ENCODE measurements around the gene ZNRF3.
"Not testable (repeated sequence)": the region's sequence is repeated elsewhere in the genome, so short reads cannot be mapped to it uniquely, and the experiment has no call there.

Gene ZNRF3

DNA sequence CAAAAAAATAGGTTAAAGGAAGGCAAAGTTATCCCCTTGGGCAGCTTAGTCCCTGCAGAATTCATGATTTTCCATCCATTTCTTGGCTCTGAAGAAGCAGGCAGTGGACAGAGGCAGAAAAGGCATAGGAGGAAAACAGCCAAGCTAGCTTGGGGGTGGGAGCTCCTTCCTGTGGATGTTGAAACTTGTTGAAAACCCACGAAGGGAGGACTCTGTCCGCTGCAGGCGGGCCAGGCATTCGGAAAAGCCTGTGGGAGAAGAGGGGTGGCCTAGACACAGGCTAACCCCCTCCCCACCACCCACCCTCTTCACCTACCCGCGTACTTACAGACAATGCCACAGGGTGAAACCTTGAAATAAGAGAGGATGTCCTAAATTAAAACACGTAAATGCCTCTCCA lies 106.1 kb downstream of the ZNRF3 start:
- DNase-seq, result no peak

DNA sequence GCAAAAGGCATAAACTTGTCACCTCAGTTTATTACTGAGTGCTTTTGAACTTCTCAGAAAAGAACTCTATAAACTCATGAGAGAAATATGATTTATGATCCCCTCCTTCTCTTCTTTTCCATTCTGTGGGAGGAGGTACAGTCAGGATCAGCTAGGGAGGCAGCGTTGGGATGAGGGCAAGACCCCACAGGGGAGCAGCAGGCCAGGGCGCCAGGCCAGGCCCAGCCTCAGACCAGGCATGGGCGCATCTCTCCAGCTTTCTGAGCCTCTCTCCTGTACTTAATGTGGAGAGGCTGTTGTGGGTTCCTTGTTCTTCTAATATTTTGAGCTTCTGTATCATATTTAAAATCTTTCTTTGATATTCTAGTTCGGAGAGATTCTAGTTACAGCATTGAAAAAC lies 106.5 kb downstream of the ZNRF3 start:
- no peak for DNase-seq

DNA sequence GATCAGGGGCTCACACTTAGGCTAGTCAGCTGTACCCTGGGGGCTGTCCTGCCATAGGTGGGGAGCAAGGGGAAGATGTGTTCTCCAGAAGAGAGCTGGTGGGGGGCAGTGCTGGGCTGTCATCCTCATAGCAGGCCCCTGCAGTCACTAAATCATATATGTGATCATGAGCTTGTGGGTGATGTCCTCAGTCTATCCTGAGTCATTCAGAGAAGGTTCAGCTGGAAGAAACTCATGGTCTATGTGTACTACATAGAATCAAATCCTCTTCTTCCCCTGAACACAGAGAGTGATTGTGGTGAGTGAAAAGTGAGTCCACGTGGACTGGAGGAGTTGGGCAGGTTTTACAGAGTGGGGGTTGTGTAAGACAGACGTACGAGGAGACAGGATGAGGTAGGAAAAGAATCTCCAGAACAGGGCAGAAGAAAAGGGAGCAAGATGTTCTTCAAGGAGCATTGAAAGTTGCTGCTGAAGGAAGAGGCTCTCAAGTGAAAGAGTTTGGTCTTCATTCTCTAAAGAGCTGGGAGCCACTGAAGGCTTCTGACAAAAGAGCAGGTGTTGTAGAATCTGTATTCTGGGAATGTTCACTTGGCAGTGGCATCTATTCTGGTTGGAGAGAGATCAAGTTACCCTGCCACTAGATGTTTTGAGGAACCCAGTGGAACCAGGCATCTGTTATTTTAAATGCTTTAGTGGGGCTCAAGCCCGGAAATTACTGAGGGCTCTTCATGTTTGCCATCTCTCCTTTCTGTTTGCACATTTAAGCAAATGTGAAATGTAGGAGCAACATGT lies 109.4 kb downstream of the ZNRF3 start:
- no peak for DNase-seq

DNA sequence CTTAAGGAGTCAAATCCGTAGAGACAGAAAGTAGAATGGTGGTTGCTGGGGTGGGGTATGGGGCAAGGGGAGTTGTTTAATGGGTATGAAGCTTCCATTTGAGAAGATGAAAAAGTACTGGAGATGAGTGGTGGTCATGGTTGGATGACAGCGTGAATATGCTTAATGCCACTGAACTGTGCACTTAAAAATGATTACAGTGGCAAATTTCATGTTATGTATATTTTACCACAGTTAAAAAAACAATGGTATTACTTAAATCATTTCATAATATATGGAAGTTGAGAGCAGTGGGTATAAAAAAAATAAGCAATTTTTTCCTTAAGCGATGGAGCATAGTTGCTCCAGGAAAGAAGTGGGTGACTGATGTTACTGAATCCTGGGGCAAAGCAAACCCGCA lies 111.2 kb downstream of the ZNRF3 start:
- DNase-seq, result no peak

DNA sequence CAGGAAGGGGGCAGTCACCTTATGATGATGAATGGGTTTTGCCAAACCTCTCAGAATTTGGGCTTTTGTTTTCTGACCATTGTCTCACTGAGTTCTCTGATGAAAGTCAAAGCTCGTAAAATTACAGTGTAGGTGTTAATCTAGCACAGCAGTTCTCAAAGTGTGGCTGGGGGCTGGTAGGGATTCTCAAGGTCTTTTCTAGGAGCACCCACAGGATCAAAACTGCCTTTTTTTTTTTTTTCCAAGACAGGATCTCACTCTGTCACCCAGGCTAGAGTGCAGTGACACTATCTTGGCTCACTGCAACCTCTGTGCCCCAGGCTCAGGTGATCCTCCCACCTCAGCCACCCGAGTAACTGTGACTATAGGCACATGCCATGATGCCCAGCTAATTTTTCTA lies 112.2 kb downstream of the ZNRF3 start:
- no peak for DNase-seq

DNA sequence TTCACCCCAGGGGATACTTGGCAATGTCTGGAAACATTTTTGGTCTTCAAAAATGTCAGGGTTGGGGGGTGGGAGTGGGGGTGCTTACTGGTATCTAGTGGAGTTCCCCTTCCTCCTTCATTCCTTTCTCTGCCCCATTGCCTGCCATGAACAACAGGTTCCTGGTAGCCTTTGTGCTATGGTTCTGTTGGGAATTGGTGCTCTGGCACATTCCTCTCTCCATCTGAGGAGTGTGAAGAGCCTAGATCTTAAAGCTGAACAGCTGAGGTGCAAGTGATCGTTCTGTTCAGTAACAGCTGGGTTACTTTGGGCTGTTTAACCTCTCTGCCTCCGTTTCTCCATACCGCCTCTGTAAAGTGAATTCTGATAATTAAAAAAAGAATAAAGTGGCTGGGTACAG lies 114.0 kb downstream of the ZNRF3 start:
- DNase-seq, result no peak

DNA sequence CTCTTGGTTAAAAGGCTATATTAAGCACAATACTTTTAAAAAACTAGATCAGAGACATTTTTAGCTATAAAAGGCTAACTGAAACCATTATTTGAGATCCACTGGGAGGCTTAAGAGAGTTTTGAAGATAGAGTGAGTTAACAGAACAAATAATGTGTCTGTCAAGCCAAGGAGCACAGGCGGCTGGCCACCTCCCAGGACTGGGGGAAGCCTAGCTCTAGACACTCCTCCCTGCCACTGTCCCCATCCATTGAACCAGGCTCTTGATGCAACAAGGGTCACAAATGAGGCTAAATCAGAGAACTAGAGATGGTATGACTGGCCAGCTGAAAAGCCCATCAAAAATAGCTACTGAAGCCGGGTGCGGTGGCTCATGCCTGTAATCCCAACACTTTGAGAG lies 115.3 kb downstream of the ZNRF3 start:
- no peak for DNase-seq

DNA sequence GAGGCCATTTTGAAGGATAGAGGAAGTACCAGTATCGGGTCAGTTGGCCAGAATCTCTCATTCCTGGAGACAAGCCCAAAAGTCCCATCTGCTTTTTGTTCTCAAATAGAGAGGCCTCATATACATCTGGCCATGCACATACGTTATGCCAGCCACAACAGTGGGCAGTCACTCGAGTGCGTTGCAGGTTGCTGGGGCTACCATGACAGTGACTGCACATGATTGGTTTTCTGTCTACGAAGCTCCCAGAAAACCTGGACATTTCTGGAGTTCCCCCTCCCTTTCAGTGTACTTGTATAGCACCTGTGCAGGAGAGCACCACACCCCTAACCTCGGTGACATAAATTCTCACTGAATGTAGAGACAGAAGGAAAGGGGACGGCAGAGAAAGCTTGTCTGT lies 116.1 kb downstream of the ZNRF3 start:
- no peak for DNase-seq

DNA sequence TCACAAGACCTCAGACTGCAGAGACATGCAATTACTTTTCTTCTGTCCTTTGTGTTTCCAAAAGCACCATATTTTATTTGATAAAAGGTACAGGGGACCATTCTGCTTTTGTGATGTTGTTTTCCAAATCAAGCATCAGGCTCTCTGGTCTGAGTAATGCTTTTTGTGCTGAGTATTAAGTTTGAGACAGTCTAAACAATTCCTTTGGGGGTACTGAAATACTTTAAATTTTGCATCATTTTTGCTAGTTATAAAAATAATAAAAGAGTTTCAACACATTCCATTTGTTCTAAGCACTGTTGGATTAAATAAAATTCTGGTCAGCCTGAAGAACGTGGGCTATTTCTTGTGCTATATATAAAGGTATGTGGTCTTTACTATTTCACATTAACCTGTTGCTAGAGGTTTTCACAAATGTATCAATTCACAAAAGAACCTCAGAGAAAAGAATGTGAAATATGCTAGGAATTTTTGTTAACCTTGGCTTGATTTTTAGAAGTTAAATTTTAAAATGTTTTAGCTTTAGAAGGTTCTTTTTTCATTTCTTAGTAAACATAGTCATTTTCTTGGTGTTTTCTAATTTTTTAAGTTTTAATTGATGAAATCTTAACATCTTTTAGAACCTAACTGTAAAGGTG lies 116.7 kb downstream of the ZNRF3 start:
- DNase-seq, result no peak

DNA sequence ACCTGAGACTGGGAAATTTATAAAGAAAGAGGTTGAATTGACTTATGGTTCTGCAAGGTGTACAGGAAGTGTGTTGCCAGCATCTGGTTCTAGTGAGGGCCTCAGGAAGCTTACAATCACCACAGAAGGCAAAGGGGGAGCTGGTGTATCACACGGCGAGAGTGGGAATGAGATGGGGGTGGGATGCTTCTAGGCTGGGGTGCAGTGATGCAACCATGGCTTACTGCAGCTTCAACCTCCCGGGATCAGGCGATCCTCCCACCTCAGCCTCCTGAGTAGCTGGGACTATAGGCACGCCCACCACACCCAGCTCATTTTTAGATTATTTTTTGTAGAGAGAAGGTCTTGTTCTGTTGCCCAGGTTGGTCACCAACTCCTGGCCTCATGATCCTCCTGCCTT lies 117.3 kb downstream of the ZNRF3 start:
- DNase-seq, result no peak

DNA sequence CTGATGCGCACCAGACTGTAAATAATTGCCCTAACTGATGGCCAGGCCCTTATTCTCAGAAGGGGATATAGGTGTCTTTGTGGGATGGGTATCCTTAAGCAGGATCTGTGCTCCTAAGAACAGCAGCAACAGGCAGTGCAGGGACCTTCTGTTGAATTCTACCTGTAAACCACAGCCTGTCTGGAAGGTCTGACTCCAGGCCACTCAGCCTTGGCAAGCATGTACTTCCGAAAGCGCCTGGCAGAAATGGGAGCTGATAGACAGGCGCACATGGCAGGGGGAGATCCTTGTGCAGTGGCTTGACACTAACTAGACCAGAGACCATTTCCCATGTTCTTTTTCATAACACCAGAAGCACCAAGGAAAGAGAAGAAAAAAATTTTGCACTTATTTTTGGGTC lies 119.2 kb downstream of the ZNRF3 start:
- no peak for DNase-seq

DNA sequence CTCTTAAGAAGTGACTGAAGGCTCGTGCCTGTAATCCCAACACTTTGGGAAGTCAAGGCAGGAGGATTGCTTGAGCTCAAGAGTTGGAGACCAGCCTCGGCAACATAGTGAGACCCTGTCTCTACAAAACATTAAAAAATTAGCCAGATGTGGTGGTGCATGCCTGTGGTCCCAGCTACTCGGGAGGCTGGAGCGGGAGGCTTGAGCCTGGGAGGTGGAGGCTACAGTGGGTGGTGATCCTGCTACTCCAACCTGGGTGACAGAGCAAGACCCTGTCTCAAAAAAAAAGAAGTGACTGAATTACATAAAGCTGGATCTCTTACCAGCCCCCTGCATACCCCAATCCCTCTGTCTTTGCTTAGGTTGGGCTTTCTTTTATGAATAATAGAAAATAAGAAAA lies 120.2 kb downstream of the ZNRF3 start:
- no peak for DNase-seq

DNA sequence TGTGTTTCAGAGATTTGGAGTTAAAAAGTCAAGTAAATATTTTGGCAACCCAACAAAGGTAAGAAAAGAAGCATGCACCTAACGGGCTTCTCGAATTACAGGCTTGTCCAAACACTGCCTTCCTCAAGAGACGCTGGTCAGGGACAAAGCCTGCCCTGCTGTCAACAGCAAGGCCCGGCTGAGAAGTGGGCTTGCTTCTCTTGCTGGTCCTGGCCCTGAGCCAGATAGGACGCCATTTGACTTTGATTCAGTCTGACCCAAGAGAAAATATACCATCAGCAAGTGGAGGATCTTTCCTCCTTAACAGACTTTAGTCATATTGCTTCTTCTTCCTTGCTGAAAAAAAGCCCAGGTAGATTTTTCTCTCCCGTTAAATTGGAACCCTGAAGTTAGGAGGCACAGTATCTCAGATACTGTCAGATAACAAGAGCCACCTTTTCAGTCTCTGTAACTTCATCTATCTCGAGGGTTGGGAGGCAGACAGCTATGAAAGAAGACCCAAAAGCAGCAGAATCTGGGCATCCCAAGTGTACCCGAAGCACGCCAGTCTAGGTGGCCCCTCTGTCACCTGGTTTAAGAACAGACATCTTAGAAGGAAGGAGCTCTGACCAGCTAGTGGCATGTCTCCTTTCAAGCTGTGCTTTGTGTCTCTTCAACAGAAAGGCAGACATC lies 120.7 kb downstream of the ZNRF3 start:
- no peak for DNase-seq

DNA sequence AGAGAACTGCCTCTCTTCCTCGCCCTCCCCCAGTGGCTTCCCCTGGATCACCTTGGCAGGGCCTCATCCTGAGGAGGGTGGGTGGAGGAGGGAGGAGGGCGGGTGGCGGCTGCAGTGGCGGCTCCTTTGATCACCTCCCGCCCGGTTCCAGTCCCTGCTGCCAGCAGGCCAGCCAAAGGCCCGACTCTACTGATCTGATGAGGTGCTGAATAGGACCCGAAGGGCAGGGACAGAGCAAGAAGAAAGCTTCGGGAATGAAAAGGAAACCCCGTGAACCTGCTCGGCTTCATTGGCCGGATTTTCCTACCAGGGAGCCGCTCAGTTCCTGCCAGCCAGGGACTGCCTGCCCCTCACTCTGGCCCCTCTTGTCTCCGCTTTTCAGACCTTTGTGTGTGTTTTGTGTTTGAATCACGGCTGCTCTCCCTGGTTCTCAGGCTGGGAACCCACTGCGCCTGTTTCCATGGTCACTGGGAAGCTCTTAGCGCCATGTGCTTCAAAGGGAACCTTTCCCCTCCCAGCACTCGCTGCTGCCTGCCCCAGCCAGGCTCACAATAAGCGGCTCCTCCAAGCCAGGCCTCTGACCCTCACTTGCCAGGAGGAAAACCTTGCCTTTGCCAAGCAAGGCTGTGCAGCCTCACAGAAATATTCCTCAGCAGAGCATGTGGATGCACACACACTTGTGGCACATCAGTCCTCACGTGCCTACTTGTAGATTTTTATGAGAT lies 121.4 kb downstream of the ZNRF3 start:
- DNase-seq, result no peak

DNA sequence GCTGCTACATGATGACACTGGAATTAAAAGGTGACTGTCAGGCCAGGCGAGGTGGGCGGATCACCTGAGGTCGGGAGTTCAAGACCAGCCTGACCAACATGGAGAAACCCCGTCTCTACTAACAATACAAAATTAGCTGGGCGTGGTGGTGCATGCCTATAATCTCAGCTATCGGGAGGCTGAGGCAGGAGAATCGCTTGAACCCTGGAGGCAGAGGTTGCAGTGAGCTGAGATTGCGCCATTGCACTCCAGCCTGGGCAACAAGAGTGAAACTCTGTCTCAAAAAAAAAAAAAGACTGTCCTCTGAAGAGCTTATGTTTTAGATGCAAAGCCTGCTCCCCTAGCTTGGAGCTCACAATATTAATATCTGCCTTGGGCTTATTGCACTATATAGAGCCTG lies 122.4 kb downstream of the ZNRF3 start:
- DNase-seq, result not testable (repeated sequence)

DNA sequence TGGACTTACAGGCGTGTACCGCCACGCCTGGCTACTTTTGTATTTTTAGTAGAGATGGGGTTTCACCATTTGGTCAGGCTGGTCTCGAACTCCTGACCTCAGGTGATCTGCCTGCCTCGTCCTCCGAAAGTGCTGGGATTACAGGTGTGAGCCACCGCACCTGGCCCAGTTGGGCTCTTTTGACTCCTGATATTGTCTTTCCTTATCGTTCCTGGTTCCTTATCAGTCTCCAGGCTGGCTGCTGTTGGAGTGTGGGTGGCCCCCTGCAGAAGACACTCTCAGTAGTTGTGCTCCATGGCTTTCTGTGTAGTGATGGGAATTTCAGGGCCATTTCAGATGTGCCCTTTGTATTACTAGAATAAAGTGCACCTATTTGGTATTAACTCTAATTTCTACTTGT lies 123.0 kb downstream of the ZNRF3 start:
- no peak for DNase-seq

DNA sequence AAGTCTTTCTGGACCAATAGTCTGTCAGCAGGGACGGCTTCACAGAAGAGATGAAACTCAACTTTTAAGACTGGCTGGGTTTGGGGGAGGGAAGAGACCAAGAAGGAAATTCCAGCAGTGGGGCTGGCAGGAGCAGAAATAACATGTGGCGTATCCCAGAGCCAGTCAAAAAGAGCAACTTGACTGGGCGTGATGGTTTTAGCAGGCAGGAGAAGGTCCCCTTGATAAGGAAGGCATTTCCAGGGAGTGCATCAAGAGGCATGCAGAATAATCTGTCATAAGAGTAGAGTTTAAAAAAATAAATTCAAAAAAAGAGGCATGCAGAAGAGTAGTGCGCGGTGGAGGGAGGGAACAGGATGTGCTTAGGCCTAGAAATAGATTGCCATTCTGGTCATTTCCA lies 125.8 kb downstream of the ZNRF3 start:
- no peak for DNase-seq

DNA sequence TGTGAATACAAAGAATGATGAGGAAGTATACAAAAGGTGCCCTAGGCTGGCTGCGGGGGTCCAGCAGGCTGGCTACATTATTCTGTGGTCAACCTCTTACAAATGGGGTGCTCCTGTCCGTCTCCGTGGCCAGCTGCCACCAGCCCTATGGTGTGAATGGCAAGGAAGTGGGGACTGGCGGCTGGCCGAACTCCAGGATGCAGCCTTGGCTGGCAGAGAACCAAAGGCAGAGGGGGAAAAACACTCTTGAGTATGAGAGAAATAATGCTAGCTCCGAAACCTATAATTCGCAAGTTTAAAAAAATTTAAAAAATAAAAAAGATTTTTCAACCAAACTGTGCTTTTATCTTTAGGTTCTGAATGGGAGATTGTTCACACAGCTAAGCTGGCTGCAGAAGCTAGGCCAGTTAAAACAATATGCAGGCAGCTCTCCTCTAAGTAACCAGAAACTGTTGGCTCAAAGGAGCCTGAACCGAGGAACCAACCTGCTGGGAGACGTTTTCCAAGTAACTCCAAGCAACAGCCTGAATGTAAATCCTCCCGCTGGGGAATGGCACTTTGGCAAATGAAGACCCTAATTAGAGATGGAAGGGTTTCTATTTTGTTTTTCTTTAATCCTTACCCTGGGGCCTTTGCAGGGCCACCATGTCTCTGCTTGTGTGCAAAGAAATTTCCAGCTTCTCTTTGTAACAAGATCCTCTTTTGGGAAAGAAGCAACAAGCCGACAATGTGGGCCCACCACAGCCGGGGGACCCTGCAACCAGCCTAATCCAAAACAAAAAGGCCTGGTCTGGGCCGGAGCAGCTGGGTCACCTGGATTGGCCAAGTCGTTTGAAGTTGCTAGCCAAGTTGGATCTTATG lies 128.1 kb downstream of the ZNRF3 start:
- no peak for DNase-seq

DNA sequence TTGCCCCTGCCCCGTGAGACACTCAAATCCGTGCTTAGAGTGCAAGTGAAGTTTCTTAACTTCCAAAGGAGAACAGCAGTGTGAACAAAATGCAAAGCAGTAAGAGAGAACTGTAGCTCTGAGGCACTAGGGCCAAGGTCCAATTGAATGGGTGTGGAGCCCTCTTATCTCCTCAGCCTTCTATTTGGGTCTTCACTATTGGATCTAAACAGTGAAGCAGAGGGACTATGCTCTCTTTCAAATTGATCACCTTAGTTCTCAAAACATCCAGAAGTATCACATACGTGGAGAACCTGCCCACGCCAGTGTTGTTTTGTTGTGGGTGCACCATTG lies 128.7 kb downstream of the ZNRF3 start:
- no peak for DNase-seq

DNA sequence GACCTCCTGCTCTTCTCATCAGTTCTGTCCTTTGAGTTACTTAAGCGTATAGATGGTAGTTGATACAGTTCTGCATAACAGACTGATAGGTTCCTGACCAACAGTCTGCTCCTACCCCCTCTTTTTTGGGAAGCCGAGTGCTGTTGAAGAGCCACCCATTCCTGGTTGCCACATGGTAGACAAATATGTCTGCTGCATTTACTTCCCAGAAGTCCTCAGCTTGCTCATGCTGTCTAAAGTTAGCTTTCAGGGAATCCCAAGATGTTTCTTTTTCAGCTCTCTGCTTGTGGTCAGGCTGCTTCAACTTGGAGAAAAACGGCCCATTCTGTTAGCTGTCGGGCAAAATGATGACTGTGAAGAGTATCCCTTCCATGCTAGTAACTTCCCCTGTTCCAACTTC lies 129.6 kb downstream of the ZNRF3 start:
- no peak for DNase-seq

DNA sequence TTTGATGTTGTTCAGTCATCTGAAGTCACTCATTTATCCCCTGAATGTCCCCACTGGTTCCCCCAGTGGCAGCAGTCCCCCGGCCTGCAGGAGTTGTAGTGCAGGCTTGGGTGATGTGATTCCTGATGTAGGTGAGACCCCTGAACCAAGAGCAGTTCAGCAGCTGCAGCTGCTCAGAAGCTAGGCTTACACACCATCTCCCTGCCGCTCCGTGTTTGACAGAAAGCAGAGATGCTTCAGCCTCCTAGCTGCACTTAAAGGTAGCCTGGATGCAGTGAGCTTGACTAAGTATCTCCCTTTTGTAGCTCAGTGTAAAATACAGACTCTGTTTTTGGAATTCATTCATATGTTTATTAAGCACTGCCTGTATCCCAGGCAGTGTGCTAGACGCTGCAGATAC lies 130.9 kb downstream of the ZNRF3 start:
- DNase-seq, result no peak

DNA sequence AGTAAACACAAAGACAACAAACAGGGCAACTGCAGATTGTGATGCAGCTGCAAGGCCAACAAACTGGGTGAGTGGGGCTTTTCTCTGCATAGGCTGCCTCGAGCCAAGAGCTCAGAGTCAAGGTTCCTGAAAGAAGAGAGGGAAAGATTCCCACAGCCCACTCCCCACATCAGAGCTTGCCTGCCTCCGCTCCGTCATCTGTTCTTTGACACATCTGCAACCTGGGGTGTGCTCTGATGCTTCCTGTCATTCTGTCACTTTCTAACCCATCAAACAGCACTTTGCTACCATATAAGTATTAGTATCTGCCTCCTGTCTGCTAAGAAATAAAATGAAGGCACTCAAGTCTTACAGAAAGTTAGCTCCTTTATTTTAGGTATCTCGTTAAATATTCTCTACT lies 131.4 kb downstream of the ZNRF3 start:
- DNase-seq, result no peak
